ENCODE measurements around the gene POU3F1. TPM values are rescaled to one million over a fixed set of nuclear protein-coding genes. Genes with fewer than 3 reads are reported as not detected.
A peak's percentile ranks its signal among the peaks of the same experiment; 100 is the strongest.

The POU3F1 gene
- total RNA-seq, 2 donors from 2014 or later: 0.09 TPM; not detected in 1

- intact Hi-C loops (cut with DNase I): loop anchor here in 1 of 2 donors (10.0 kb wide), 1 partner anchor 837 kb away; no protein-coding TSS in a partner anchor
- DNase-seq: no peak
These were observed 48.3 kb downstream of the POU3F1 start for GRCh38 chr1:37998089-37998808.

GRCh38 chr1:37997256-37998088, 49.1 kb downstream of the POU3F1 start:
- intact Hi-C loops (cut with DNase I): loop anchor here in 1 of 2 donors (10.0 kb wide), 1 partner anchor 837 kb away; no protein-coding TSS in a partner anchor
- ATAC-seq (no peak), DNase-seq (no peak)

More at GRCh38 chr1:37998089-37998808, 48.3 kb downstream of the POU3F1 start:
- ATAC-seq: no peak

GRCh38 chr1:37995751-37996345, 50.7 kb downstream of the POU3F1 start:
- DNase-seq (peak; percentile 91), ATAC-seq (peak; percentile 61 to 76)
- intact Hi-C loops (cut with DNase I): loop anchor here in 1 of 2 donors (10.0 kb wide), 1 partner anchor 839 kb away; no protein-coding TSS in a partner anchor

GRCh38 chr1:37994886-37995566, 51.6 kb downstream of the POU3F1 start:
- intact Hi-C loops (cut with DNase I): loop anchor here in 1 of 2 donors (10.0 kb wide), 1 partner anchor 840 kb away; no protein-coding TSS in a partner anchor
- ATAC-seq (no peak), DNase-seq (no peak)

Small RNA genes lying within 50 kb of the gene (microRNA-seq; reads per million reads assigned to microRNA genes)
- 0 to 0.40 reads per million in 2 donors for gene MIR3659

Other genes with a start within 250 kb of the POU3F1 start
- 10 to 100 TPM; 50.0 to 58.8 TPM for gene C1orf122, start 239.0 kb downstream of the POU3F1 start, total RNA-seq
- gene YRDC, start 238.6 kb downstream of the POU3F1 start, total RNA-seq: 1 to 10 TPM; 5.6 to 9.7 TPM
- gene MTF1, start 187.2 kb downstream of the POU3F1 start, total RNA-seq: 10 to 100 TPM; 14.9 to 15.5 TPM
- 10 to 100 TPM; 13.4 to 19.7 TPM for gene INPP5B, start 99.7 kb downstream of the POU3F1 start, total RNA-seq
- gene SF3A3, start 56.8 kb downstream of the POU3F1 start, total RNA-seq: 10 to 100 TPM; 27.7 to 36.1 TPM
- gene FHL3, start 41.3 kb downstream of the POU3F1 start, total RNA-seq: 10 to 100 TPM in 1 of 2 donors, 1 to 10 TPM in 1; 9.9 to 18.6 TPM
- gene UTP11, start 34.1 kb downstream of the POU3F1 start, total RNA-seq: 10 to 100 TPM; 24.7 to 37.8 TPM